GM04504 (cell line): ENCODE data around the gene LATS1.

Experiments
- DNase-seq: peaks from one replicate; pipeline ENCODE4 v3.0.0-alpha.2; 2012; ENCODE audit warnings: low read depth

Gene LATS1

GRCh38 chr6:149660028-149660427, 57.9 kb downstream of the LATS1 start:
- no peak for DNase-seq

GRCh38 chr6:149657441-149657840, 60.5 kb downstream of the LATS1 start:
- DNase-seq = no peak

GRCh38 chr6:149651056-149651455, 66.8 kb downstream of the LATS1 start:
- DNase-seq = no peak

- DNase-seq = peak; percentile 59
Observed at GRCh38 chr6:149648148-149649145, 69.5 kb downstream of the LATS1 start, which contains the start of gene KATNA1. KATNA1 (minus strand) TSS chr6:149648714; CDS start chr6:149638547, 10,167 bp downstream.

GRCh38 chr6:149646599-149646998, 71.3 kb downstream of the LATS1 start:
- no peak for DNase-seq

GRCh38 chr6:149642829-149643580, 74.9 kb downstream of the LATS1 start:
- peak; percentile 24 for DNase-seq

- no peak for DNase-seq
Observed at GRCh38 chr6:149636124-149636523, 81.8 kb downstream of the LATS1 start.

GRCh38 chr6:149634315-149634714, 83.6 kb downstream of the LATS1 start:
- no peak for DNase-seq

- DNase-seq = no peak
Observed at GRCh38 chr6:149628875-149629510, 88.9 kb downstream of the LATS1 start.

GRCh38 chr6:149627672-149628071, 90.2 kb downstream of the LATS1 start:
- DNase-seq = no peak

- DNase-seq = no peak
Observed at GRCh38 chr6:149615805-149616204, 102.1 kb downstream of the LATS1 start.

GRCh38 chr6:149614337-149614736, 103.6 kb downstream of the LATS1 start:
- DNase-seq = peak; percentile 1

- no peak for DNase-seq
Observed at GRCh38 chr6:149608381-149608982, 109.4 kb downstream of the LATS1 start.
